ENCODE results near the gene CAV2.

The CAV2 gene

DNA sequence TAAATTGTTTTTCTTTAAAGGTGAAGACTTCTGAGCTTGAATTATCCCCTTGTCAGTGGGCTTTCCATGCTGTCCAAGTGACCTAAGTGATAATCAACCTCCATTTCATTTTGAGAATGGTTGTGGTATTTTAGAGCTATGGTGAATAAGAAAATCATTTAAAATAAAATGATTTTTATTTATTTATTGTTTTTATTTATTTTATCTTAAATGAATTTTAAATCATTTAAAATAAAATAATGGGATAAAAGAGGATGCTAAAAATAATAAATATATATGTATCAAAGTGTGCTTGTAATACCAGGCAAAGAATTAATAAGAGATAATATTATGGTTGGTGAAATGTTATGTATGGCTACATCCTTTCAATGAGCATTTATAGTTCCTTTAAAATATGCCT lies 49.8 kb downstream of the CAV2 start:
- H3K9ac ChIP-seq (ENCODE audit: low read depth, low read length), result no peak overlapping the region
- no peaks in the 10 kb centered on the region for H3K27me3 ChIP-seq (ENCODE audit: control insufficient read depth, insufficient read depth, low read length)
- H3K27ac ChIP-seq (ENCODE audit: low read depth, low read length), result no peak overlapping the region
- H3K4me3 ChIP-seq (ENCODE audit: low read depth, low read length), result no peak overlapping the region
- no peaks in the 10 kb centered on the region for H3K36me3 ChIP-seq (ENCODE audit: control insufficient read depth, insufficient read depth, low read length)
- no peaks in the 10 kb centered on the region for H3K9me3 ChIP-seq (ENCODE audit: control insufficient read depth, insufficient read depth, low read length)
- H3K4me1 ChIP-seq (ENCODE audit: control insufficient read depth, insufficient read depth, low read length), result no peaks in the 10 kb centered on the region

DNA sequence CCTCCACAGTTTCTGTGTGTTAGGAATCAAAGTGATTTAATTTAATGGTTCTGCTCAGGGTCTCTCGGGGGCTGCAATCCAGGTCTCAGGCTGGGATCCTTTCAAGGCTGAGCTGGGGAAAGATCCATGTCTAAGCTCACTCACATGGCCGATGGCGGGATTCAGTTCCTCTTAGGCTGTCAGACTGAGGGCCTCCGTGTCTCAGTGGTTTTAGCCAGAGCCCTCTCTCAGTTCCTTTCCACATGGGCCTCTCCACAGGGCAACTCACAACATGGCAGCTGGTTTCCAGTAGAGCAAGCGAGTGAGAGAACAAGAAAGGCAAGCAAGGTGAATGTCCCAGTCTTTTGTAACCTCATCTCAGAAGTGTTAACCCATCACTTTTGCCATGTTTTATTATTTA lies 52.2 kb downstream of the CAV2 start:
- H3K27ac ChIP-seq (ENCODE audit: low read depth, low read length), result no peak overlapping the region
- H3K9ac ChIP-seq (ENCODE audit: low read depth, low read length), result no peak overlapping the region
- no peaks in the 10 kb centered on the region for H3K27me3 ChIP-seq (ENCODE audit: control insufficient read depth, insufficient read depth, low read length)
- H3K9me3 ChIP-seq (ENCODE audit: control insufficient read depth, insufficient read depth, low read length), result no peaks in the 10 kb centered on the region
- no peaks in the 10 kb centered on the region for H3K4me1 ChIP-seq (ENCODE audit: control insufficient read depth, insufficient read depth, low read length)
- no peaks in the 10 kb centered on the region for H3K36me3 ChIP-seq (ENCODE audit: control insufficient read depth, insufficient read depth, low read length)
- H3K4me3 ChIP-seq (ENCODE audit: low read depth, low read length), result no peak overlapping the region

GRCh38 chr7:116552602-116553001 lies 53.1 kb downstream of the CAV2 start:
- Histone ChIP-seq H3K4me1 (ENCODE audit: control insufficient read depth, insufficient read depth, low read length) (no peaks in the 10 kb centered on the region), H3K36me3 (ENCODE audit: control insufficient read depth, insufficient read depth, low read length) (no peaks in the 10 kb centered on the region)

DNA sequence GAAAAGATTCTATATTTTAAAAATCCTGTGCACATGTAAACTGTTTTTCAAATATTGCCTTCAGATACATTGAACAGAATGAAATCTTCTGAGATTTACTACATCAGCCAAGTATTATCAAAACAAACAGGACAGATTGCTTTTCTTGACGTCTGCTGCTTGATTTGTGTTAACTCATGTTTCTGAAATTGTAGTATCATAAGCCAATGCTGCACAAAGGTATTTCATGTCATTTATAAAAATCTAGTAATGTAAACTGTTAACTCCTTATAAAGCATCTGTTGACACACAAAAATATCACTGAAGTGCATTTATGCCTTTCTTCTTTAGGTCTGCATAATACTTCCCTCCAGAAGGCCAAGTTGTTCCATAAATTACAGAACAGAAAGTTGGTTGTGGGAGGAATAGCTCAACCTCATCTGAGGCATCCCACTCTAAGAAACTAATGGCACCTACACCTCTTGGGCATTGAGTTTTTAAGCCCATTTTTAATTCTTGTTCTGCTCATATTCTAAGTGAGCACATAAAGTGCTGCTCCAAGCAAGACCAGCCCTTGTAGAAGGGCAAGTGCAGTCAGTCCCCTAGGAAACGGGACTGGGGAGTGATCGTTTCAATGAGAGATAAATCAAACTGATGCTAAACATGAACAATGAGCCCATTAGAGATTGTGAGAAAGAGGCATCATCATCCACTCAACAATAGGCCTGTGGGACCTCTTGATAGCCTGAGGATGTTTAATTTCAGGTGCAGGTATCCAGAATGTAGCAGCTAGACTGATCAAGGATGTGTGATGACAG lies 53.8 kb downstream of the CAV2 start:
- no peak overlapping the region for H3K4me3 ChIP-seq (ENCODE audit: low read depth, low read length)
- H3K9me3 ChIP-seq (ENCODE audit: control insufficient read depth, insufficient read depth, low read length), result no peaks in the 10 kb centered on the region
- H3K27me3 ChIP-seq (ENCODE audit: control insufficient read depth, insufficient read depth, low read length), result no peaks in the 10 kb centered on the region
- no peak overlapping the region for H3K9ac ChIP-seq (ENCODE audit: low read depth, low read length)
- H3K4me1 ChIP-seq (ENCODE audit: control insufficient read depth, insufficient read depth, low read length), result no peaks in the 10 kb centered on the region
- no peak overlapping the region for H3K27ac ChIP-seq (ENCODE audit: low read depth, low read length)
- no peaks in the 10 kb centered on the region for H3K36me3 ChIP-seq (ENCODE audit: control insufficient read depth, insufficient read depth, low read length)

More at GRCh38 chr7:116552602-116553001, 53.1 kb downstream of the CAV2 start:
- no peaks in the 10 kb centered on the region for H3K27me3 ChIP-seq (ENCODE audit: control insufficient read depth, insufficient read depth, low read length)
- H3K4me3 ChIP-seq (ENCODE audit: low read depth, low read length), result no peak overlapping the region
- H3K27ac ChIP-seq (ENCODE audit: low read depth, low read length), result no peak overlapping the region
- no peaks in the 10 kb centered on the region for H3K9me3 ChIP-seq (ENCODE audit: control insufficient read depth, insufficient read depth, low read length)
- no peak overlapping the region for H3K9ac ChIP-seq (ENCODE audit: low read depth, low read length)

- no peak overlapping the region for H3K4me3 ChIP-seq (ENCODE audit: low read depth, low read length)
- H3K9ac ChIP-seq (ENCODE audit: low read depth, low read length), result no peak overlapping the region
- no peaks in the 10 kb centered on the region for H3K9me3 ChIP-seq (ENCODE audit: control insufficient read depth, insufficient read depth, low read length)
- no peak overlapping the region for H3K27ac ChIP-seq (ENCODE audit: low read depth, low read length)
- no peaks in the 10 kb centered on the region for H3K4me1 ChIP-seq (ENCODE audit: control insufficient read depth, insufficient read depth, low read length)
- H3K36me3 ChIP-seq (ENCODE audit: control insufficient read depth, insufficient read depth, low read length), result peaks cover 5% of the 10 kb centered on the region; the same call in 1 of the 2 replicates
- no peaks in the 10 kb centered on the region for H3K27me3 ChIP-seq (ENCODE audit: control insufficient read depth, insufficient read depth, low read length)
Measured at GRCh38 chr7:116554436-116554835, 54.9 kb downstream of the CAV2 start.

DNA sequence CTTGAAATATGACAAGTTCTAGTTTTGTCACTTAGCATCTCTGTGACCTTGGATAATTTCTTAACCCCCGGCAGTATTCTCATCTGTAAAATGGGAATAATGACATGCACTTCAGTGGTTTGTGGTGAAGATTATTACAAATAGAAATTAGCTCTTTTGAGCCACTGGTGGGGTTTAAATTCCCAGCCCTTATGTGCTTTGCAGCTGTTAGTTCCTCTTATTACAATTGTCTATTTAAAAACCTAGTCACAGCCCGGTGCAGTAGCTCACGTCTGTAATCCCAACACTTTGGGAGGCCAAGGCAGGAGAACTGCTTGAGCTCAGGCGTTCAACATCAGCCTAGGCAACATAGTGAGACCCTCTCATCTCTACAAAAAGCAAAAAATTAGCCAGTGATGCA lies 55.4 kb downstream of the CAV2 start:
- Histone ChIP-seq H3K27ac (ENCODE audit: low read depth, low read length) (no peak overlapping the region), H3K27me3 (ENCODE audit: control insufficient read depth, insufficient read depth, low read length) (no peaks in the 10 kb centered on the region), H3K9me3 (ENCODE audit: control insufficient read depth, insufficient read depth, low read length) (no peaks in the 10 kb centered on the region)

GRCh38 chr7:116557066-116557585 lies 57.6 kb downstream of the CAV2 start:
- no peaks in the 10 kb centered on the region for H3K9me3 ChIP-seq (ENCODE audit: control insufficient read depth, insufficient read depth, low read length)
- H3K36me3 ChIP-seq (ENCODE audit: control insufficient read depth, insufficient read depth, low read length), result peaks cover 5% of the 10 kb centered on the region; the same call in 1 of the 2 replicates
- 0 out of 2 replicates have a peak, but pooled peaks cover 2% of the 10 kb centered on the region for H3K4me1 ChIP-seq (ENCODE audit: control insufficient read depth, insufficient read depth, low read length)
- no peak overlapping the region for H3K27ac ChIP-seq (ENCODE audit: low read depth, low read length)
- H3K27me3 ChIP-seq (ENCODE audit: control insufficient read depth, insufficient read depth, low read length), result no peaks in the 10 kb centered on the region
- H3K9ac ChIP-seq (ENCODE audit: low read depth, low read length), result no peak overlapping the region
- no peak overlapping the region for H3K4me3 ChIP-seq (ENCODE audit: low read depth, low read length)

More for the DNA sequence above, 55.4 kb downstream of the CAV2 start:
- Histone ChIP-seq H3K4me1 (ENCODE audit: control insufficient read depth, insufficient read depth, low read length) (0 out of 2 replicates have a peak, but pooled peaks cover under 1% of the 10 kb centered on the region), H3K36me3 (ENCODE audit: control insufficient read depth, insufficient read depth, low read length) (peaks cover 5% of the 10 kb centered on the region; the same call in 1 of the 2 replicates), H3K4me3 (ENCODE audit: low read depth, low read length) (no peak overlapping the region), H3K9ac (ENCODE audit: low read depth, low read length) (no peak overlapping the region)

DNA sequence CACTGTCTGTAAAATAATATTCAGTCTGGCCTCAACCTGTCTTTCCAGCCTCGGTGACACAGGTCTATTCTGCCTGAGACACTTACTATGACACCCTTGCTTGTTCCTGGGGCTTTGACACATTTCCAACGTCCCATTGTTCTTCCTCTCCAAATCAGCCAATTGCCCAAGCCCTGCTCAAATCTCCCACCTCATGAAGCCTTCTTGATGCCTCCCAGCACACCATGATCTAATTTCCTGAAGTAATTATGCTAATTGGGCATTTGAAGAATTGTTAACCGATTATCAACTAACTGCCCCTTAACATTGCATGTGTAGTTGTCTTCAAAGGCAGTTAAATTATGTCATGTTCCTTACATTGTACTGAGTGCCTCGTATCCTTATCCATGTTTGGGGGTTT lies 58.4 kb downstream of the CAV2 start:
- H3K36me3 ChIP-seq (ENCODE audit: control insufficient read depth, insufficient read depth, low read length), result peaks cover 5% of the 10 kb centered on the region; the same call in 1 of the 2 replicates
- H3K4me1 ChIP-seq (ENCODE audit: control insufficient read depth, insufficient read depth, low read length), result 0 out of 2 replicates have a peak, but pooled peaks cover 2% of the 10 kb centered on the region
- H3K27ac ChIP-seq (ENCODE audit: low read depth, low read length), result no peak overlapping the region
- no peaks in the 10 kb centered on the region for H3K9me3 ChIP-seq (ENCODE audit: control insufficient read depth, insufficient read depth, low read length)
- H3K9ac ChIP-seq (ENCODE audit: low read depth, low read length), result no peak overlapping the region
- no peaks in the 10 kb centered on the region for H3K27me3 ChIP-seq (ENCODE audit: control insufficient read depth, insufficient read depth, low read length)
- no peak overlapping the region for H3K4me3 ChIP-seq (ENCODE audit: low read depth, low read length)
